NCI-H1105 (cell line): ENCODE measurements around the gene CNDP2.
A peak's percentile ranks its signal among the peaks of the same experiment; 100 is the strongest.

ENCODE experiments used
- DNase-seq: peaks from one replicate; lab custom pipeline; 2025; lab: John Stamatoyannopoulos, UW

Gene CNDP2

GRCh38 chr18:74495581-74496507 lies at the start of gene CNDP2:
Gene CNDP2 (plus strand): TSS chr18:74496363. CDS start chr18:74499974, 3,611 bp downstream.
- peak; percentile 99 for DNase-seq

DNA sequence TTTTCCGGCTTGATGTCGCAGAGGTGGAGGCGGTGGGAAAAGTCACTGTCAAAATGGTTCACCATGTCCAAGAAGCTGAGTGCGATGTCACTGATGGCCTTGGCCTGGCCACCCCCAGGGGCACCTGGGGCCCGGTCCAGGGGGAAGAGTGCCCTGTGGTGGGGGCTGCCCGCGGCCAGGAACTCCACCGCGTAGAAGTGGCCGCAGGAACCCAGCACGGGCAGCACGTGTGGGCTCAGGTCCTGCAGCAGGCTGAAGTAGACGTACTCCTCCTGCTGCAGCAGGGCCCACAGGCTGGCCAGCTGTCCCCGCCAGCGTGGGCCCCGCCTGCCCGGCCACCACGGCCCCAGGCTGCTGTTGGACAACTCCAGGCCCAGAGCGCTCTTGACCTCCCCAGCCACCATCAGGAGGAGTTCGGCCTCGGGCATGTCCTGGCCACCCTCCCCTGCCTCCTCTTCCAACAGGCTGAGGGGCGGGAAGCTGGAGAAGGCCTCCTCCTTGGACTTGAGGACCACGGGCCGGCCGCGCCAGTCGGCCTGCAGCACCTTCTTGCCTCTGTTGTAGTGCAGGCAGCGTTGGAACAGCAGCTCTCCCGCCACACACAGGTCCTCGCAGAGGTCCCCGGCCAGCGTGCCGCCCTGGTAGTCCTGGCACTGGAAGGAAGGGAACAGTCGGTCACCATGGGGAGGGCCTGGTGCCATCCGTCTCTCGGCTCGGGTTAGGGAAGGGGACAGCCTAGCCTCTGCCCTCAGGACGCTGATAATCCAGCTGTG lies 49.3 kb upstream of the CNDP2 start:
- DNase-seq: no peak

DNA sequence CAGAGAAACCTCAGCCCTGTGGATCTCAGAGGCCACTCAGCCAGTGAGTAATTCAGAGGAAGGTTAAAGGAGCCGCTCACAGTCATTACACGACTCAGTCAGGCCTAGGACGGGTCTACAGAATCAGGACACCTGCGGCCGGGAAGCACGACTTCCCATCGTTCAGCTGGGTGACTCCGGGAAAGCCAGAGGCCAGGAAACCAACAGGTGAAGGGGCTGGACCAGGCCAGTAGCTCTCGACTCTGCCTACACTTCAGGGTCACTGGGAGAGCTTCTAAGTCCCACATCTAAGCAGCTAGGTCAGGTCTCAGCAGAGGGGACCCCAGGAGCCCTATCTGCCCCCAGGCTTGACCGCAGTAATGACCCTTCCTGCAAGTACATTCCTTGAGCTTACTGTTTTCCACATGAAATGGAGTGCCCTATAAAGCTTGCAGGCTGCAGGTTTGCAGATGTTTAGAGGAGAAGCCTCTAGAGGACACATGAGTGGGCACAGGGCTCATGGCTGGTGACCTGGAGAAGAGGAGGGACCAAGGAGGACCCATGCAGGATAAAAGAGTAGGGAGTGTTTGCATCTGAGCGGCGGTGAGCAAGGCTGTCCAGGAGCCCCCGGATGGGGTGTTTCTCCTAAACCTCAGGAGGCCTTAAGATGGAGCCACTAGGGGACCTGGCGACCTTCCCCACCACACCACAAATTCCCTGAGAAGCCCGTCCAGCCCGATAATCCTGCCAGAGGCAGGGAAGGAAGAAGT lies 48.6 kb upstream of the CNDP2 start:
- DNase-seq: no peak

DNA sequence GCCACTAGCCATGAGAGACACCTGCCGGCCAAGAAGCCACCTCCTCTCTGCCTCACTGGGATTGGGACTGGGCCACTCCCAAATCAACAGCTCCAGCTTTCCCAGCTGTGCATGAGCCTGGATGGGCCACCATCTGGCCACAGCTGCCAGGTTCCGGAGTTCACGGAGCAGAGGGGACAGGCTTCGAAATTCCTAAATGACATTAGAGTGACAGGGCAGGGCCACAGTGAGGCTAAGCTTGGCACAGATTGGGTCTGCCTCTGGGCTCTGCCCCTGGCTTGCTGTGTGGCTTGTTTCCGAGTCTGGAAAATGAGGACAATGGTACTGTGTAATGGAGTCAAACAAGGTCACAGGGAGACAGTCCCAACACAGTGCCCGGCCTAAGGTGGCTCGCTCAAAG lies 45.5 kb upstream of the CNDP2 start:
- DNase-seq: no peak

- no peak for DNase-seq
These were observed 45.0 kb upstream of the CNDP2 start for GRCh38 chr18:74451148-74451547.

DNA sequence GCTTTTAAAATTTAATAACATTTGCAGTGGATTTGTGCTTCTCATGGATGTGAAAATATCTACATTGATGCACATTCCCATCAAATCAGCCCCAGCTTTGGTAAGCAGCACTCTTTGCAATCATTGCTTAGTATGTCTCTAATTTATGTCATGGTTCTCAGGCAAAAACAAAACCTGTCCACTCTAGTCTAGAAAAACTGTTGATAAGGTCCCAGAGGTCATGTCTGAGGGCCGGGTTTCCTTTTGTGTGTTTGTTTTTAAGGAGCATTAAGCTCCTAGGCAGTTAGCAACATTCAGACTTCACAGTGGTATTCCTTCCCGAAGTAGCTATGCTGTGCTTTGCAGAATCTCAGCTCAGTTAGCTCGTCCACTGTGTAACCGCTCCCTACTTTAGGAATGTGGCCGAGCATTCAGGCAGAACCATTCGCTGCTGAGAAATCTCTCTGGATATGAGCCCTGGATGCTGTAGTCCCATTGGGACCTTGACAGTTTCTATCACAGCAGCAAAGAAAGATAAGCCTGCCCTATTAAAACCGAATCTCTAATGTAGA lies 43.1 kb upstream of the CNDP2 start:
- no peak for DNase-seq

DNA sequence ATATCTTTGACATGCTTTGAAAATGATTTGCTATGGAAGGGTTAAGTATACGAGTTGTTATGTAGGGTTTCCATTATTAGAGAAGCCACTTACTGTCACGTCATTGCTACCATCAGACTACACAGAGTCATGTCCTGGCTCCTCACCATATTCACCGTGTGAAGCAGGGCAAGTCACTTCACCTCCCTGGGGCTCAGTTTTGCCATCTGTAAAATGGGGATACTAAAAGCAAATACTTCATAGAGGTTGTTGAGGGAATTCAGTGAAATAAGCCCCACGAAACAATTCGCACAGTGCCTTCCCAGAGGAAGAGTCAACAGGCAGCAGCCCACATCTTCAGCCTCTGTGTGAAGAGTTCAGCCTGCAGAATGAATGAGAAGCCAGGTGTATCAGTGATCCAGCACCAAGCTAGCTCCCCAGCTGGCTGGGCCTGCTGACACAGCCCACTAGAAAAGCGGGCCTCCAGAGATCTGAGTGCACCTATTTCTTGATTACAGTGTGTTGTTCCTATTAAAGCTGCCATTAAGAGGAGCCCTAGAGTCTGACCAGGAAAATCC lies 42.4 kb upstream of the CNDP2 start:
- DNase-seq: no peak

- DNase-seq: no peak
These were observed 41.8 kb upstream of the CNDP2 start for GRCh38 chr18:74454279-74454751.

DNA sequence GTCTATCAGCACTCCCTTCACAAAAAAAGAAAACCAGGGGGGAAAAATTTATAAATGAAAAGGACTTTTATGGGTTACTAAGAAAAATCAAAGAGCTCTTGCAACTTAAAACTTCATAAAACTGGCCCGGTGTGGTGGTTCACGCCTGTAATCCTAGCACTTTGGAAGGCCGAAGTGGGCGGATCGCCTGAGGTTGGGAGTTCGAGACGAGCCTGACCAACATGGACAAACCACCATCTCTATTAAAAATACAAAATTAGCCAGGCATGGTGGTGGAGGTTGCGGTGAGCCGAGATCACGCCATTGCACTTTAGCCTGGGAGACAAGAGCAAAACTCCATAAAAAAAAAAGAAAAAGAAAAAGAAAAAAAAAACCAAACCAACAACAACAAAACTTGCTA lies 40.8 kb upstream of the CNDP2 start:
- DNase-seq: no peak

- DNase-seq: no peak
These were observed 40.2 kb upstream of the CNDP2 start for GRCh38 chr18:74456017-74456348.

DNA sequence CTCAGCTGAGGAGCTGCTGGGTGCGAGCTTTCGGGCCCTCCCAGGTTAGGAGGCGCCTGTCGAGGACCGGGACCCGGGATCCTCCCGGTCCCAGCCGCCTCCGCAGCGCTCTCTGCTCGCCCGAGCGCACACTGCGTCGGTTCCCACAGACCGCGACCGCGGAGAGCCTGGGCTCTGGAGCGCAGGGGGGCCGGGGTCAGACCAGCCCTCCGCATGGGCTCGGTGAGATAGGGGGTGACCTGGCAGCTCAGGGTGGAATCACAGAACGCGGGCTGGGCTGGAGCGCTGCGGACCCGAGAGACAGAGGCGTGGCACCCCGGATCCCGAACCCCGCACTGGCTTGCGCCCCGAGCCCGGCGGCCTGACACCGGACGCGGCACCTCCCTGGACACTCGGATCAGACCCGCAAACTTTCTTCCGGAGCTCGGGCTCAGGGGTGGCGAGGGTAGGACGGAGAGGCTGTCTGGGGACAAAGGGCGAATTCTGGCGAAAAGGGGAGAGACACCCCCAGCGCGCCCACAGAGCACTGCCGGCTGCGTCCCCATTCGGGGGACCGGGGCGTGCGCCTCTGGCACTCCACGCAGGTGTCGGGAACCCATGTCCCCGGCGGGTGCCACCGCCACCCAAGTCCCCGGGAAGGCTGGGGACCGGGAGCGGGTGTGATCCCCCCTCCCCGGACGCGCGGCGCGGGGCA lies 39.7 kb upstream of the CNDP2 start:
- DNase-seq: peak; percentile 12

DNA sequence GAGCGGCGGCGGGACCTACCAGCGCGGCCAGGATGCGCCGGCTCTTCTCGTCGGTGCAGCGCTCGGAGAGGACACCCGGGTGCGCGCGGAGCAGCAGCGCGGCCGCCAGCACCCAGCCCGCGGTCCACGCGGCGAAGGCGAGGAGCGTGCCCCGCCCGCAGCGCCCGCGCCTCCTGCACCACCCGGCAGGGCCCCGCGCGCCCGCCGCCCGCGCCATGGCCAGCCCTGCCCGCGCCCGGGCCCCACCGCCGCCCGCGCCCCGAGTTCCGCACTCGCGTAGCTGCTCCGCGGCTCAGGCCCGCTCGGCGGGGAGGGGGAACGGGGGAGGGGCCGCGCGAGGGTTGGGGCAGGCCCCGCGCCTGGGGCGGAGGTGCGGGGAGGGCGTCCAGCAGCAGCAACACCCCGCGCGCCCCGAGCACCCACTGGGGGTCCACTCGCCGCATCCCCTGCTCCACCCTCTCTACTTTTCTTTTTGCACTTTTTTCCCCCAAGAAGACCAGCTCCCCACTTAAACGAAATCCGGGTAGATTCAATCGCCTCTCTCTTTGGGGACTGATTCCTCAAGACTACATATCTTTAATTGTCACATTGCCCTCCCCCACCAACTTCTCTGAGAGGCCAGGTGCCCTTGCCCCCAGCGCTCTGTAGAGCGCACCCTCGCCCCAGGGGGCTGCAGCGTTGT lies 39.0 kb upstream of the CNDP2 start, which contains the start of gene DIPK1C:
DIPK1C (minus strand) TSS at position 266 of the 682 bp plus-strand sequence; CDS start at position 217, 49 bp downstream.
- DNase-seq: no peak

DNA sequence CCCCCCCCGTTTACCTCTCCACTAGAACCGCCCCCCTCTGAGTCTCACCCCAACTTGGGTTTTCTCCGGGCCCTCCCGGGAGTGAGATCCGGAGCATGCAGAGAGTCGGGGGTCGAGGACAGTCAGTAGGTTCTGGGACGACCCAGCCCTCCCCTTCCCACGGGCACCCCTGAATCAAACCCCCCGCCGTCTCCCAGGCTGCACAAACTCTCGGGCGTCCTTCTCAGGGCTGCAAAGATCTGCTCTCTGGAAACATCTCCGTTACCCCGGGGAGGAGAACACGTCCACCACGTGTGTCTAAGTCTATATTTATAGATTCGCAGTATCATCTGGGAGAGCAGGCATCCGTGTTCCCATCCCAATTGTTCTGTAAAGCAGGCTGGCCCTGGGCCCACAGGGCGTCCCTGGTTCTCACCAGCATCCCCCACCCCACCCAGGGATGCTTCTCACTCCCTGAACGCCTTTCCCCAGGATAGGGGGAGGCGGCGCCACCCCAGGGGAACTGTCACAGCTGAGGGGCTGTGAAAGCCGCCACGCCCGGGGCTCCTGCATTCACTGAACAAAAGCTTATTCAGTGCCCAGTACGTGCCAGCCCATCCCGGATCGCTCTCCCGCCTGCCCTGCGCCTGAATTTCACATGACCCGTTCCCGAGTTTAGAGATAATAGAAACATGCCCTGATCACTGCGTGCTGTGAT lies 38.3 kb upstream of the CNDP2 start:
- DNase-seq: no peak

DNA sequence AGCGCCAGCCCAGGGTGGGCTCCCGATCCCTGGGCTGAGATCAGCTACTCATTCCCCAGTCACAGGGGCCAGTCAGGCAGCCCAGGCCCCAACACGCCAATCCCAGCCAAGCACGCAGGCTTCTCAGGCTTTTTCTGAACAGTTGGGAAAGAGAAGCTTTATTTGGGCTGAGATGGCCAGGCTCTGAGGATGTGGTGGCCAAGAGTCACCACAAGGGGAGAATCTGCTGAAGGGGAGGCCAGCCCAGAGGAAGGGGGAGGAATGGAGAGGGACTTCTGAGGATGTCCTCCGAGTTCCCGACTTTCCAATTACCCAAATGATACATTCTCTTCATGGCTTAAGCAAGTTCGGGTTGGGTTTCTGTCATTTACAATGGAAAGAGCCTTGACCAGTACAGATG lies 36.3 kb upstream of the CNDP2 start:
- no peak for DNase-seq

- no peak for DNase-seq
These were observed 35.3 kb upstream of the CNDP2 start for GRCh38 chr18:74460825-74461224.

DNA sequence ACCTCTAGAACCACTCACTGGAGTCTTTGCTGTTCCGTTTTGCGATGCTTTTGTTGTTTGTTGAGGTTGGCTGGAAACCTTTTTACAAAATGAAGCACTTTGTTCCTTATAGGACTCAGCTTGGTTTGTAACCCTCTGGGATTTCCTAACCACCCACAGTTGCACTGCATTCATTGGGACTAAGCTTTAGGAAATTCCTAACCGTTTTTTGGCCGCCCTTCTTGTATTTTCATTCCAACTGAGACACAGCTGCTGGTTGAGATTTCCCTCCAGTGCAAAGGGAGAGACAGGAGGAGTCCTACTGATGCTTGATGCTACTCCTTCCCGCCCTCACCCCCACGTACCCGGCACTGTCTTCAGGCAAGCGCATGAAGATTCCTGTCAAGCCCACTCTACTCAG lies 32.9 kb upstream of the CNDP2 start:
- no peak for DNase-seq

- no peak for DNase-seq
These were observed 32.2 kb upstream of the CNDP2 start for GRCh38 chr18:74463983-74464382.

DNA sequence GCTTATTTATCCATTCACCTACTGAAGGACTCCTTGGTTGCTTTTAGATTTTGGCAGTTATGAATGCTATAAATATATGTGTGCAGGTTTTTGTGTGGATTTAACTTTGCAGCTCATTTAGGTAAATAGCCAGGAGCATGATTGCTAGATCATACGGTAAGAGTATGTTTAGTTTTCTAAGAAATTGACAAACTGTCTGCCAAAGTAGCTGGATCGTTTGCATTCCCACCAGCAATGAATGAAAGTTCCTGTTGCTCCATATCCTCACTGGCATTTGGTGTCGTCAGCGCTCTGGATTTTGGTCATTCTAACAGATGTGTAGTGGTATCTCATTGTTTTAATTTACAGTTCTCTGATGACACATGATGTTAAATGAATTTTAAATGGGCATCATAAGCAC lies 30.4 kb upstream of the CNDP2 start:
- no peak for DNase-seq

- DNase-seq: no peak
These were observed 27.6 kb upstream of the CNDP2 start for GRCh38 chr18:74468547-74469061.

- no peak for DNase-seq
These were observed 23.9 kb upstream of the CNDP2 start for GRCh38 chr18:74472312-74472711.
